8988T (cell line): ENCODE measurements around the gene PADI6.

Experiments used
- DNase-seq: peaks from one replicate; pipeline ENCODE4 v3.0.0; 2011

Gene PADI6

DNA sequence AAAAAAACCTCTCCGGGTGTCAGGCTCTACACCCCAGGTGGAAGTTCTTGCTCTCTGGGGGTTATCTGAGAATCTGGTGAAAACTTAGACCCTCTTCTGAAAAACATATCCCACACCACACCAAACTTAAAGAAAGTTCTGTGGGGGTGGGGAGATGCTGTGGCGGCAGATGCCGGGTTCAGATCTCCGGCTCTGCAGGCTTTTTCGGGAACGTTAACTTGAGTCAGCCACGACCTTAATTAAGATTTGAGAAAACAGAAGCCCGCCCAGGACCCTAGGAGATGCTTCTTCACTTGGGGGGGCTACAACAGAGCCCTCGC lies 65.2 kb downstream of the PADI6 start:
- DNase-seq: no peak

DNA sequence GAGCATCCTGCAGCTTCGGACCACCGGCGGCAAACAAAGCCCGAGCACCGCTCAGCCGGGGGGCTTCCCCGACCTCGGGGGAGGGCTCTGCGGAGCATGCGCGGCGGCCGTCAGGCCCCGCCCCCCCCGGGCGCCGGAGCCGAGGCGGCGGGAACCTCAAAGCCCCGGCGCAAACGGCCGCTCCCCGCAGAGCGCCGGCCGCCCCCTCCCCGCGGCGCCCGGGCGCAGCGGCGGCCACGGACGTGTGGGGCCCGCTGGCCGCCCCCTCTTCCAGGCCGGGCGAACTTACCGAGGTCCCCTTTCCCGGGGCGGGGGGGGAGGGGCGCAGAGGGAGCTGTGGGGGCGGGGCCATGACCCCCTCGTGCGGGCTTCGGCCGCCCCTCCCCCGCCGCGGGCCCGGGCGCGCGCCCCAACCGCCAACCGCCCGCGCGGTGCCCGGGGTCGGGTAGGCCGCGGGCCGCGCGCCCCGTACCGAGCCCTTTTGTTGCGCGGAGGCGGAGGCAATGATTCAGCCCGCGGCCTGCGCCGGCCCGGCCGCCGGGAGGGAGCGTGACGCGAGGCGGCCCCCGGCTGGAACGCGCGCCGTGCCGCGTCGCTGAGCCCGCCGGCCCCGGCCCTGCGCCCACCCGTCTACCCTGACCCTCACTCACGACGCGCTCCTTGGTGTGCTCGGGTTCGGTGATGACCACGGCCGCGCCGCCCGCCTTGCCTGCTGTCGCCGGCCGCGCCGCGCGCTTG lies 65.8 kb downstream of the PADI6 start:
- DNase-seq: peak; percentile 76

- peak; percentile 67 for DNase-seq
Observed at GRCh38 chr1:17438318-17439249, 66.6 kb downstream of the PADI6 start.

DNA sequence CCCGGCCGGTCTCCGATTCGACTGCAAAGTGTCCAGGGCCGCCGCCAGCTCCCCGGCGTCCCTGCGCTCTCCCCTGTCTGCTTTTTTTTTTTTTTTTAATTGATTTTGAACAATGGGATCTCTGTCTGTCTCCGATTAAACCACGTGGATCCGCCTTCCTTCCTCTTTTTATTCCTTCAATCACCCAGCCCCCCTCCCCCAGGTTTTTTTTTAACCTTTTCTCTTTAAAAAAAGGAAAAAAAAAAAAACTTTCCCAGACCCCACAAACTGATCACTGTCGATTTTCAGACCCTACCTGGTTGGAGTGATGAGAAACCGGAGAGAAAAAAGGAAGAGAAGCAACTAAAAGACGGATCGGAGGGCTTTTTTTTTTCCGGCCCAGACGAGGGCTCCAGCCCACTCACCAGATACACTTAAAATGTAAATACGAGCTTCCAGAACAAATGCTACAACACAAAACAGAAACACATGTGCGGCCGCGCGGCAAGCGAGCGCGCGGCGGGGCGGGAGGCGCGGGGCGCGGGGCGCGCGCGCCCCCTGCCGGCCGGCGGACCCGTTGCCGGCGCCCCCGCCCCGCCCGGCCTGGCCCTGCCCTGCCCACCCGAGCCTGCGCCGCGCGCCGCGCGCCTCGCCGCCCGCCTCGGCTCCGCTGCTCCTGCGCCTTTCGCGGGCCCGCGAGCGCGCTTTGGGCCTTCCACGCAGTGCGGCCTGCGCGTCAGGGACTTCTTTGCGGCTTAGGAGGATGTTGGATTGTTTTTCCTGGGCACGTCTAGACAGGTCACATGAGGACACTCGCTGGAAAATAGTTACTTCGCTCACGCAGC lies 67.5 kb downstream of the PADI6 start, which contains the start of gene RCC2:
Gene RCC2 (minus strand): TSS at position 428 of the 824 bp plus-strand sequence. CDS start 1,163 bp downstream, outside the sequence.
- peak; percentile 71 for DNase-seq

DNA sequence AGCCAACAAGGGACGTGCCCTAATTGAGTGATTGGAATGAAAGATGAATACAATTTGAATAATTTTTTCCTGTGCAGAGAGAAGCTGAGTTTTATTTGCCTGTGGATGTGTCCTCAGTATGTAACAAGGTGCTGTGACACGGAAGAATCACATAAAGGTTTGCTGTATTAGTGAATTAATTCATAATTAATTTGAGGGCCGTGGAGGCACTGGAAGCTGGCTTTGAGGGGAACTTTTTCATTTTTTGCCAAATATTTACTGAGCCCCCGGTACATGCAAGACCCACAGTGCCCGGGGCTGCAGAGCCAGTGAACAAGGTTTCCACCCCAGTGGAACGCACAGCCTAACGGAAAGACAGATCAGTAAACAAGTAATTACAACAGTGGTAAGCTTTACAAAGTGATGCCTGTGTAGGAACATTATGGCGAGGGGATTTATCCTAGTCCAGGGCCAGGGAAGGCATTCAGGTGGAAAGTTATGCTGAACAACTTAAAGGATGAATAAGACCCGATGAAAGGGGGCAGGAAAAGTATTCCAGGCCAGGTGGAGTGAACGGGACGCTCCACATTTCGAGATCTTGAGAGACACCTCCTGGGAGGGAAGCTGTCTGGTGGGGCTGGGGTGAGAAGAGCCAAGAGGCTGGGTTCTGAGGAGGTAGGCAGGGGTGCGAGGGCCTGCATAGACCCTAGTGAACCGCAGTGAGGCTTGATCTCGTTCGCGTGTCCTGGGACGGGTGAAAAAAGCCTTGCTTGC lies 68.3 kb downstream of the PADI6 start:
- no peak for DNase-seq

DNA sequence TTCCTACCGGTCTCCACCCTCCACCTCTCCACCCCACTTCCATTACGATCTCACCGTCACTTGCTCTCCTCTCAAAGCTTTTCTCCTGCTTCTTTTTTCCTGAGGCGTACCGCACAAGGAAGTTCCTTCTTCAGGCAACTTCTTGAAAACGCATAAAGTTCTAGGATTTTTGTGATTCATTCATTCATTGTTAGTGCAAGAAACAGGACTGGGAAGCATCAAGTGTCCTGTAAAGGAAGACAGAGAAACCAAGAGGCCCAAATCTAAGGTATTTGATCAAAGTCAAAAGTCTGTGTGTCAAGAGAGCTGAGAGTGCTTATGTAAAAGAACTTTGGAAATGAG lies 68.8 kb downstream of the PADI6 start:
- no peak for DNase-seq

DNA sequence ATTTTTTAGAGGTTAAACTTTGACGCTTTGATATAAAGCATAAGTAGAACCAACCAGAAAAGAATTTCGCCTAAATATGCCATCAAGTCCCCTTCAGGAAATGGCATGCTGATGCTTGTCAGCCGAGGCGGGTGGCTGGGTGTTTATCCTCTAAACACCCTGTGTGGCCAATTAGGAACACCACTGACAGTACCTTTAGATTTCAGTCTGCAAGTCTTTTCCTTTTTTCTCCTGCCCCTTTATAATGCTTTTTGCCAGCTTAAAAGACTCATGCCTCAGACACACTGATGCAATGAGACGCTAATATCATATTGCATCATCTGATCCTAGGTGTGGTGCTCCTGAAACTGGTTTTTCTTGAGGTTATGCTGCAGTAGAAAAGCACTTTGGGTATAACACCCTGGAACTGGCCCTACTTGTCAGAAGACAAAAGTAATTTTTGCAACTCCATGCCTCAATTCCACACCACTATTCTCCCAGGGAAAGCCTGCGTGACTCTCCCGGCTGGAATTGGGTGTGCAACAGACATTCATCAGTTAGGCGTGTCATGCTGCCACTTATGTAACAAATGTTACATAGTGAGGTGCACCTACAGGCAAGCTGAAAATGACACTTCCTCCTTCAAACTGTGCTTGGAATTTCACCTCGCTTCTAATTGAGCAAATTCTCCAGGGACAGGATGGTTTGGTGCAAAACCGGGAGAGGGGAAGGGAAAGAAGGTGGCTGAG lies 69.4 kb downstream of the PADI6 start:
- DNase-seq: no peak

DNA sequence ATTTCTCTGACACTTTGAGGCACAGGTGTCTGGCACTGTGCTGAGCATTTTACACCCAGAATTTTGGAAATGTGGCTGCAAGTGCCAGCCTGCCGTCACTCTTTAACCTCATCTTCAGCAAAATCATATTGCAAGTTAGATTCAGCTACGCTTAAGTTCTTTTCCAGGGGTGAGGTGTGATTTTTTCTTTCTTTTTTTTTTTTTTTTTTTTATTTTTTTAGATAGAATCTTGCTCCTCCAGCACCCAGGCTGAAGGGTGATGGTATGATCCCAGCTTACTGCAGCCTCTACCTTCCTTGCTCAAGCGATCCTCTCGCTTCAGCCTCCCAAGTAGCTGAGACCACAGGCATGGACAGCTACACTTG lies 70.0 kb downstream of the PADI6 start:
- DNase-seq: no peak

- no peak for DNase-seq
Observed at GRCh38 chr1:17442841-17443240, 70.8 kb downstream of the PADI6 start.

GRCh38 chr1:17447501-17447992 lies 75.6 kb downstream of the PADI6 start:
- DNase-seq: no peak
